Loucy (cell line): Measurements from ENCODE around the gene MFAP2.
"Not testable (repeated sequence)": the region's sequence is repeated elsewhere in the genome, so short reads cannot be mapped to it uniquely, and the experiment has no call there.

Experiments used
- H2AFZ ChIP-seq: fragments of 200-600 bp; sonication (generic); 2 replicates; pipeline ENCODE4 v1.6.0; 2016; ENCODE audit warnings: antibody characterized with exemption, mild to moderate bottlenecking, low read length, moderate library complexity
- H3F3A ChIP-seq: fragments of 200-600 bp; 2 replicates; pipeline ENCODE4 v1.6.0; 2016; ENCODE audit warnings: antibody characterized with exemption, low read depth, mild to moderate bottlenecking
- H3K27me3 ChIP-seq: fragments of 200-600 bp; sonication (generic); 2 replicates; pipeline ENCODE4 v1.6.1; 2014; ENCODE audit warnings: low read length, mild to moderate bottlenecking; ENCODE audit not compliant: insufficient read depth, poor library complexity, severe bottlenecking
- H3K36me3 ChIP-seq: fragments of 200-600 bp; sonication (generic); 2 replicates; pipeline ENCODE4 v1.6.1; 2016; ENCODE audit warnings: low read length; ENCODE audit not compliant: insufficient read depth
- H3K4me1 ChIP-seq: fragments of 200-600 bp; sonication (generic); 2 replicates; pipeline ENCODE4 v1.5.1; 2014; ENCODE audit warnings: low read length, mild to moderate bottlenecking; ENCODE audit not compliant: insufficient read depth, poor library complexity, severe bottlenecking
- H3K4me2 ChIP-seq: fragments of 200-600 bp; sonication (generic); 2 replicates; pipeline ENCODE4 v1.6.0; 2014; ENCODE audit warnings: antibody characterized with exemption, low read length, low read depth, mild to moderate bottlenecking; ENCODE audit not compliant: poor library complexity, severe bottlenecking
- H3K4me3 ChIP-seq: fragments of 200-600 bp; sonication (generic); 2 replicates; pipeline ENCODE4 v1.5.1; 2014; ENCODE audit warnings: low read length, mild to moderate bottlenecking, mixed read lengths; ENCODE audit not compliant: poor library complexity, severe bottlenecking
- H3K79me2 ChIP-seq: fragments of 200-600 bp; sonication (generic); 2 replicates; pipeline ENCODE4 v1.6.1; 2014; ENCODE audit warnings: low read length; ENCODE audit not compliant: insufficient read depth
- H3K9ac ChIP-seq: fragments of 200-600 bp; sonication (generic); 2 replicates; pipeline ENCODE4 v1.6.0; 2014; ENCODE audit warnings: mild to moderate bottlenecking, low read depth, low read length, moderate library complexity; ENCODE audit not compliant: poor library complexity, severe bottlenecking
- H3K9me2 ChIP-seq: fragments of 200-600 bp; sonication (generic); replicated peaks from 2 replicates; pipeline ENCODE4 v1.6.1; 2016; ENCODE audit warnings: low read depth, low read length, mixed read lengths
- H3K9me3 ChIP-seq: fragments of 200-600 bp; sonication (generic); 2 replicates; pipeline ENCODE4 v1.6.1; 2014; ENCODE audit warnings: mild to moderate bottlenecking, antibody characterized with exemption, low read length, low read depth; ENCODE audit not compliant: insufficient read depth
- H4K20me1 ChIP-seq: fragments of 200-600 bp; sonication (generic); 2 replicates; pipeline ENCODE4 v1.6.0; 2014; ENCODE audit warnings: antibody characterized with exemption, low read length, mild to moderate bottlenecking; ENCODE audit not compliant: insufficient read depth, poor library complexity, severe bottlenecking
- CTCF ChIP-seq: fragments of 200-600 bp; sonication (generic); conservative IDR thresholded peaks from 2 replicates; pipeline ENCODE4 v1.5.1; 2014; ENCODE audit warnings: mild to moderate bottlenecking, antibody characterized with exemption, low read length
- EZH2phosphoT487 ChIP-seq: fragments of 200-600 bp; IDR thresholded peaks from 2 replicates; pipeline ENCODE4 v1.6.1; 2018; ENCODE audit warnings: antibody characterized with exemption, mild to moderate bottlenecking, moderate library complexity, borderline replicate concordance

MFAP2 gene

GRCh38 chr1:16931206-16931934 lies 49.0 kb downstream of the MFAP2 start:
- H3F3A ChIP-seq, H3K4me2 ChIP-seq, H2AFZ ChIP-seq, H3K36me3 ChIP-seq, H3K4me3 ChIP-seq, H3K9me2 ChIP-seq, H3K9me3 ChIP-seq, H3K79me2 ChIP-seq, H3K9ac ChIP-seq, H3K27me3 ChIP-seq, H4K20me1 ChIP-seq: not testable (repeated sequence)
- peaks cover 14% of the 10 kb centered on the region for H3K4me1 ChIP-seq

GRCh38 chr1:16929146-16930041 lies 51.0 kb downstream of the MFAP2 start:
- not testable (repeated sequence) for H3K9me3 ChIP-seq, H3F3A ChIP-seq, H3K27me3 ChIP-seq, H3K4me3 ChIP-seq, H3K4me2 ChIP-seq, H2AFZ ChIP-seq, H3K9ac ChIP-seq, H3K36me3 ChIP-seq, H4K20me1 ChIP-seq, H3K9me2 ChIP-seq, H3K79me2 ChIP-seq
- H3K4me1 ChIP-seq = peaks cover 14% of the 10 kb centered on the region

- no peak overlapping the region for H3K4me3 ChIP-seq
- H3K79me2 ChIP-seq = peaks cover 2% of the 10 kb centered on the region; the same call in 1 of the 2 replicates
- H3K4me2 ChIP-seq = no peak overlapping the region
- no peak overlapping the region for H3K9ac ChIP-seq
- no peaks in the 10 kb centered on the region for H3K36me3 ChIP-seq
- H2AFZ ChIP-seq = no peak overlapping the region
- H3K9me3 ChIP-seq = no peaks in the 10 kb centered on the region
- peaks cover 14% of the 10 kb centered on the region for H3K4me1 ChIP-seq
- H3F3A ChIP-seq = no peaks in the 10 kb centered on the region
- H3K27me3 ChIP-seq = no peaks in the 10 kb centered on the region
- no peaks in the 10 kb centered on the region for H3K9me2 ChIP-seq
- no peaks in the 10 kb centered on the region for H4K20me1 ChIP-seq
- TF ChIP-seq CTCF (no peak), EZH2phosphoT487 (no peak)
These were observed 52.5 kb downstream of the MFAP2 start for GRCh38 chr1:16927711-16928485.

- peaks cover 18% of the 10 kb centered on the region for H3K4me1 ChIP-seq
- no peaks in the 10 kb centered on the region for H3F3A ChIP-seq
- TF ChIP-seq CTCF = no peak
- TF ChIP-seq EZH2phosphoT487 = no peak
These were observed 53.2 kb downstream of the MFAP2 start for GRCh38 chr1:16927256-16927655.

More at GRCh38 chr1:16927256-16927655, 53.2 kb downstream of the MFAP2 start:
- Histone ChIP-seq H3K9ac (no peak overlapping the region), H4K20me1 (no peaks in the 10 kb centered on the region), H3K79me2 (peaks cover 7% of the 10 kb centered on the region; the same call in 1 of the 2 replicates), H3K9me3 (no peaks in the 10 kb centered on the region), H2AFZ (no peak overlapping the region), H3K27me3 (no peaks in the 10 kb centered on the region), H3K4me2 (no peak overlapping the region), H3K4me3 (no peak overlapping the region), H3K36me3 (no peaks in the 10 kb centered on the region), H3K9me2 (no peaks in the 10 kb centered on the region)
